HG02610 (cell line): ENCODE measurements around the gene GPR17.

ENCODE experiments used
- ATAC-seq: cut with Tn5 transposase; IDR thresholded peaks from one replicate; pipeline ENCODE4 v1.9.1; 2021; ENCODE audit warnings: mild to moderate bottlenecking, moderate library complexity; ENCODE audit not compliant: unreplicated experiment

The GPR17 gene

DNA sequence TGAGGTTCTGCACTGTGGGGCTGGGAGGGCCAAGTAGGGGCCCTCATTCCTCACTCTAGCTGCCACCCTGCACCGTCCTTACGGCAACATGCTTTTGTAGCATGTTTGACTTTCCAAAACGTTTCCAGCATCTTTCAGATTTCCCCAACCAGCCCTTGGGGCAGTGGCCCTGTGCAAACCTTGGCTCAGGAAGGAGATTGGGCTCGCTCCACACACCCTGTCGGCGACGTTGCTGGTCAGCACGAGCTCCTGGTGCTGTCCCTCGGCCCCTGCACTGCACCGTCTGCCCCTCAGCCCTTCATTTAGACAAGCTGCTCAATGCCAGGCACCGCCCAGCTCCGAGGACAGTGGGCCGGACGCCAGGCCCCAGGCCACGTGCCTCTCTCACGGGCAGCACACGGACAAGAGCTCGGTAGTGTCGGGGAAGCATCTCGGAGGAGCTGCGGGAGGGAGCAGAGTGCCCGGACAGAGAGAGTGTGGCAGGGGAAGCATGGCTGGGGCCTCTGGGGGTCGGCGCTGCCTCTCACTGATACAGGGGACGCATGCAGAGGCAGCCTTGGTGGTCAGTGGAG lies 6.9 kb downstream of the GPR17 start:
- no peak for ATAC-seq

DNA sequence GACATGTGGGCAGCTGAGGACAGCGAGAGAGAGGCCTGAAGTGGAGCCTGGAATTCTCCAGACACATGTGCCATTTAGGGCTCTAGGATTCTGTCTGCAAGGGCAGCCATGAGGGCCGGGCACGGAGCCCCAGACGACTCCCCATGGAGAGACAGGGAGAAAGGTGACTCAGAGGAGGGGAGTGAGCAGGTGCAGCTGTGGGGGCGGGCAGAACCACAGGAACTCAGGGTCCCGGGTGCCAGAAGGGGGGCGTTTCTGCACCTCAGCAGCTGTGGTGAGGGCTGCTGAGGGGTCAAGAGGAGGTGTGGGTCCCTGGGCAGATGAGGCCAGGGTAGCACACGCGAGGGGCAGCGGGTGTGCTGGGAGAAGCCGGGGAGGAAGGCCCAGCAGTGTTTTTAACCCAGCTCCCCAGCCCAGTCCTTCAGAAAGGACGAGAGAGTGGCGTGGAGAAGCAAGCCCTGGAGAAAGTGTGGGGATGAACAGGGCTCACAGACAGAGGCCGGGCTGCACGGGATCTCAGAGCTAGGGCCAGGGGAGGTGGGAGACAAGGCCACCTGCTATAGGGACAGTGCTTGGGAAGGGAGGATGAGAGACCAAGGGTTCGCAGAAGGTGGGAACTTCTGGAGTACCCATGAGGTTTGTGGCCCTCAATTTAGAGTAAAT lies 7.6 kb downstream of the GPR17 start:
- ATAC-seq, result no peak

GRCh38 chr2:127654084-127654837 lies 8.3 kb downstream of the GPR17 start:
- ATAC-seq, result no peak

GRCh38 chr2:127654838-127655175 lies 8.9 kb downstream of the GPR17 start:
- no peak for ATAC-seq

GRCh38 chr2:127655209-127656073 lies 9.5 kb downstream of the GPR17 start:
- no peak for ATAC-seq

- no peak for ATAC-seq
Observed at GRCh38 chr2:127656569-127657231, 10.7 kb downstream of the GPR17 start.

DNA sequence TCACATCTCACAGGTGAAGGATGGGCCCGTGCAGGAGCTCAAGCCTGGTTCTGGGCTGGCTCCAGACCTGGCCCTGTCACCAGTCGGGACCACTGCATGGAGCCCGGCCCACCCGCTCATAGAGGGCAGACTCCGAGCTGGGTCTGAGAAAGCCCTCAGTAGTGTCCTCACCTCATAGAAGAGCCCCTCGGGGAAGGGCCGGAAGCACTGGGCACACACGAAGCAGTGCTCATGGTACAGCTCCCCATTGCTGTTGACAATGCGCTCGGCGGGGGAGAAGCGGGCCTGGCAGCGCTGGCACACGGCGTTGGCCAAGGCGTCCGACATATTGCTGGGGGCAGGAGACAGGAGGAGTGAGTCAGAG lies 11.3 kb downstream of the GPR17 start:
- ATAC-seq, result no peak

GRCh38 chr2:127658146-127658545 lies 12.2 kb downstream of the GPR17 start:
- ATAC-seq, result no peak

- no peak for ATAC-seq
Observed at GRCh38 chr2:127658641-127659407, 12.9 kb downstream of the GPR17 start.

DNA sequence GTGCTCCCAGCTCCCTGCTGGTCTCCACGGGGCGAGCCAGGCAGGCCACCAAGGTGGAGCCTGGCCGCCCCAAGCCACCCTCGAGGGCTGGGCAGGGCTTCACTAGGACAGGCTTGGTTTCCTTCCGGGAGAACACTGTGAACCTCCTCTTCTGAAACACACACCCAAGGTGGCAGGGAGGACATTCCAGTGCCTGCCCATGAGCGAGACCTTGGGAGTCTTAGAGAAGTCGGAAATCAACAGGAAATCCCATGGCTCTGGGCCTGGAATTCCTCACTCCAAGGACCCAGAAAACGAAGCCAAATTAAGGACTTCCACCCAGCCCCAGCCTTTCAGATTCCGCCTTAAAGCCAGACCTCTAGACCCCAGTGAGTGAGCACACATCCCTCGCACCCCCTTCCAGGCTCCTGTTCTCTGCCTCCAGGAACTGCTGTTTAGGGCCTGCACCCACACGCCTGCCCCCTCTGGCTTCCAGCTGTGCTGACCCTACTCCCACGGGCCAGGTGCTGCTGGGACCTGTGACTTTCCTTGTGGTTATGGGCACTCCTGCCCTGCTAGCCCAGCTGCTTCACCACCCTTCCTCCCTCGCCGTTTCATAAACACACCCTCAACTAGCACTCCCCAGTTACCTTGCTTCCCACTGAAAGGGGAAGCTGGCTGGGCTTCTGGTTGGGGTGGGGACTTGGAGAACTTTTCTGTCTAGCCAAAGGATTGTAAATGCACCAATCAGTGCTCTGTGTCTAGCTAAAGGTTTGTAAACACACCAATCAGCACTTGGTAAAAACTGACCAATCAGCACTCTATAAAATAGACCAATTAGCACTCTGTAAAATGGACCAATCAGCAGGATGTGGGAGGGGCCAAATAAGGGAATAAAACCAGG lies 13.7 kb downstream of the GPR17 start:
- no peak for ATAC-seq

- no peak for ATAC-seq
Observed at GRCh38 chr2:127660291-127660578, 14.3 kb downstream of the GPR17 start.

DNA sequence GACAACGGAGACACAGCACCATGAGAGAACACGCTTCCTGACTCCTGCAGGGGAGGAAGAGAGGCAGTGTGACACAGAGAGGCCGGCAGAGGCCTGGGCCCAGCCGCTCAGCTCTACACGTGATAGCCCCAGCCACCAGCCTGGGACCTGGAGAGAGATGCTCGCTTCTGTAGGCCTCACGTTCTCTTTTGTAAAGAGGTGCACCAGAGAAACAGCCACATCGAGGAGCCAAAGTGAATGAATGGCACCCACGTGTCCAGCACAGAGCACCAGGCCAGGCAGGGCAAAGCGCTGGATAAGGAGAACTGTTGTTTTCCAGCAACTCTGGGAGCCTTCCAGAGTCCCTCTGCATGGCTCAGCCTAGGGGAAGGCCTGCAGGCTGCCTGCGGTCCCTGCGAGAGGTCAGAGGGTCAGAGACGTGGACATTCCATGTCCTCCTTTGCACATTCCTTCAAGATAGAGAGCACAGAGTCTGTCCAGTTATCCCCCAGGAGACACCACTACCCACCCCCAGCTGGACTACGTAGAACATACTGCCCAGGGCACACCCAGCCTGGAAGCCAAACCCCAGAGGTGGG lies 15.2 kb downstream of the GPR17 start:
- ATAC-seq, result no peak

GRCh38 chr2:127661949-127662510 lies 16.1 kb downstream of the GPR17 start:
- ATAC-seq, result no peak

GRCh38 chr2:127662937-127663565 lies 17.1 kb downstream of the GPR17 start:
- ATAC-seq, result no peak

GRCh38 chr2:127663566-127664064 lies 17.7 kb downstream of the GPR17 start:
- ATAC-seq, result no peak

DNA sequence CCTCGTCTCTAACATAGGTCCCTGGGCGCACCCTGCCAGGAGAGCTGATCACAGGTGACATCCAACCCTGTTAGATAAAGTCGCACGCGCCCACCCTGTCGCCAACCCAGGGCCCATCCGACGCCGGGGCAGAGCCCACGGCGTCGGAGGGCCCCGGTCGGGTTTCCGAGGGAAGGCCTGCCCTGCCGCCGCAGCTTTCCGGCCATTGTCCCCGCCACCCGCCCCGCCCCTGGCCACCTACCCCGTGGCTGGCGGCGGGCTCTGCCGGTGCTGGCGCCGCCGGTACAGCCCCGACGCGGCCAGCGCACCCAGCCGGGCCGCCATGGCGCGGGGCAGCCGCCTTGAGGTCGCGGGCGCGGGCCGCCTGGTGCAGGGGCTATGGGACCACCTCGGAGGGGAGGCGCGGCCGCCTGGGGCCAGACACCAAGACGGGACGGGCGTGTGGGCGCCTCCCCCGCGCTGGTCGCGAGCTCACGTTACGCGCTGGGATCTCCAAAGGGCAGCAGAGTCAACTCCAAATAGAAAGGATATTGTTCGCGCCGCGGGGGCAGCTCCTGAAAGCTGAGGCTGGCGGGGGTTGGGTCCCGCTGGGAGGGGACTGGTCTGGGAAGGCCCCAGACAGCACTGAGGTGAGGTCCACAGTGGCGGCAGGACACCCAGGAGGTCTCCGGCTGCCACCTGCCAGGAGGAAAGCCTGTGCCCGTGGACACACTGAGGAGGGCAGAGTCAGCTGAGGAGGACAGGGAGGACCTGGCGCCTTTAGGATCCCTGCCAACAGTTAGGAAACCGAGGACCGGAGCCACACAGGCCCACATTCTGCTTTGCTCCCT lies 18.3 kb downstream of the GPR17 start:
- ATAC-seq, result no peak

GRCh38 chr2:127664895-127665225 lies 18.9 kb downstream of the GPR17 start:
- no peak for ATAC-seq
